HepG2 (cell line): ENCODE results near the gene FAM3B. TPM values are rescaled to one million over a fixed set of nuclear protein-coding genes. Genes with fewer than 3 reads are reported as not detected.
A peak's percentile ranks its signal among the peaks of the same experiment; 100 is the strongest.

Experiments used
- CEBPB ChIP-seq: IDR thresholded peaks from 2 replicates; pipeline ENCODE4 v1.6.1; 2011; ENCODE audit warnings: low read depth, low read length, improper control_type of control experiment, borderline replicate concordance
- GABPB1 ChIP-seq: IDR thresholded peaks from 2 replicates; pipeline ENCODE4 v1.6.1; 2016; ENCODE audit warnings: mild to moderate bottlenecking, missing genetic modification reagents, moderate library complexity, missing compliant biosample characterization
- HBP1 ChIP-seq: IDR thresholded peaks from 2 replicates; pipeline ENCODE4 v1.6.1; 2016; ENCODE audit warnings: low read depth, control low read depth
- HHEX ChIP-seq: IDR thresholded peaks from 2 replicates; pipeline ENCODE4 v1.6.1; 2016; ENCODE audit warnings: control low read depth
- MED8 ChIP-seq: sonication (generic); formaldehyde crosslinking; IDR thresholded peaks from 2 replicates; pipeline ENCODE4 v1.8.1; 2023; ENCODE audit warnings: mild to moderate bottlenecking, missing genetic modification reagents; ENCODE audit not compliant: insufficient replicate concordance
- NR3C1 ChIP-seq: sonication (generic); formaldehyde crosslinking; IDR thresholded peaks from 2 replicates; pipeline ENCODE4 v1.4.0; 2020; ENCODE audit warnings: missing genetic modification reagents
- SALL2 ChIP-seq: sonication (generic); formaldehyde crosslinking; IDR thresholded peaks from 2 replicates; pipeline ENCODE4 v1.8.1; 2023; ENCODE audit warnings: mild to moderate bottlenecking, missing genetic modification reagents, inconsistent platforms
- SMAD9 ChIP-seq: sonication (generic); formaldehyde crosslinking; IDR thresholded peaks from 2 replicates; pipeline ENCODE4 v1.5.1; 2020; ENCODE audit warnings: mild to moderate bottlenecking, missing genetic modification reagents
- SOX13 ChIP-seq, 3 experiments: fragments of 450-650 bp in 1 of 3; sonication (generic) in 1 of 3; formaldehyde crosslinking in 1 of 3; IDR thresholded peaks in 2 of 3; conservative IDR thresholded peaks in 1 of 3; 2 replicates each; pipeline versions ENCODE4 v1.5.0 to v1.6.1; 2016 to 2020; ENCODE audit warnings: antibody characterized with exemption in 1 of 3, mild to moderate bottlenecking in 1 of 3, missing compliant biosample characterization in 1 of 3, missing genetic modification reagents in 1 of 3, moderate library complexity in 1 of 3
- STAT5B ChIP-seq: sonication (generic); formaldehyde crosslinking; IDR thresholded peaks from 2 replicates; pipeline ENCODE4 v1.4.0; 2020; ENCODE audit warnings: missing genetic modification reagents
- TCF7 ChIP-seq: sonication (generic); IDR thresholded peaks from 2 replicates; pipeline ENCODE4 v1.6.1; 2016; ENCODE audit warnings: antibody characterized with exemption, low read depth
- UBTF ChIP-seq: sonication (generic); formaldehyde crosslinking; IDR thresholded peaks from 2 replicates; pipeline ENCODE4 v1.4.0; 2020; ENCODE audit warnings: mild to moderate bottlenecking, missing genetic modification reagents
- ZNF296 ChIP-seq: sonication (generic); formaldehyde crosslinking; conservative IDR thresholded peaks from 2 replicates; pipeline ENCODE4 v1.5.0; 2020; ENCODE audit warnings: mild to moderate bottlenecking, missing genetic modification reagents
- ZNF496 ChIP-seq: sonication (generic); formaldehyde crosslinking; IDR thresholded peaks from 2 replicates; pipeline ENCODE4 v1.8.1; 2023; ENCODE audit warnings: mild to moderate bottlenecking, moderate library complexity, missing genetic modification reagents; ENCODE audit not compliant: insufficient replicate concordance
- ZNF710 ChIP-seq: sonication (generic); formaldehyde crosslinking; IDR thresholded peaks from 2 replicates; pipeline ENCODE4 v1.5.0; 2020; ENCODE audit warnings: mild to moderate bottlenecking, missing genetic modification reagents, borderline replicate concordance
- ZNF75D ChIP-seq: sonication (generic); formaldehyde crosslinking; IDR thresholded peaks from 2 replicates; pipeline ENCODE4 v1.8.1; 2023; ENCODE audit warnings: missing genetic modification reagents, mild to moderate bottlenecking, borderline replicate concordance
- polyA plus RNA-seq, 8 experiments: library from polyadenylated mRNA; depleted of rRNA in 3 of 8; stranded (reverse) in 7 of 8; unstranded in 1 of 8; fragments of >200 nt; fragmentation: Illumina TruSeq in 4 of 8; extraction: Trizol in 4 of 8; gene quantifications; 2 replicates each; pipeline versions ENCODE4 v1.2.1 to v1.2.3, GENCODE V29; 2011 to 2016; ENCODE audit warnings: low read depth in 4 of 8, missing spikeins in 1 of 8, mixed read lengths in 1 of 8; ENCODE audit not compliant: insufficient read depth in 1 of 8
- total RNA-seq, 5 experiments: library from RNA; depleted of rRNA; stranded (reverse); fragments of >200 nt; fragmentation: Illumina TruSeq; extraction: Trizol; gene quantifications; 2 replicates each; pipeline ENCODE4 v1.2.3, GENCODE V29; 2016; ENCODE audit warnings: low read depth in 1 of 5

The FAM3B gene
- total and polyA plus RNA-seq, 2 of the 13 experiments (the other 11 are each of a cell fraction or from before 2014, with no cell fraction given), result 46.5 to 62.0 TPM

GRCh38 chr21:41366522-41367151, 50.0 kb downstream of the FAM3B start (continued):
- 0 out of 2 replicates have a peak, but pooled peaks have one; percentile 21 for TF ChIP-seq UBTF (CRISPR knock-in tag)
- no peak for TF ChIP-seq ZNF296
- TF ChIP-seq HBP1 (CRISPR knock-in tag), result no peak
- peak; percentile 24 for TF ChIP-seq MED8
- no peak for TF ChIP-seq ZNF496 (CRISPR knock-in tag)
- no peak for TF ChIP-seq SMAD9 (CRISPR knock-in tag)
- TF ChIP-seq TCF7, result peak; percentile 32; the same call in 1 of the 2 replicates
- no peak for TF ChIP-seq NR3C1 (CRISPR knock-in tag)
- TF ChIP-seq HHEX (CRISPR knock-in tag), result no peak
- TF ChIP-seq SALL2 (CRISPR knock-in tag), result no peak
- no peak for TF ChIP-seq STAT5B (CRISPR knock-in tag)
- peak; percentile 81 for TF ChIP-seq GABPB1 (CRISPR knock-in tag)
- TF ChIP-seq ZNF710 (CRISPR knock-in tag), result no peak
- no peak; the same call in none of the 2 replicates for TF ChIP-seq SOX13 (IDR thresholded peaks at IDR 0.05)
- TF ChIP-seq SOX13 (CRISPR knock-in tag; conservative IDR thresholded peaks at IDR 0.05 in 1 of 2, IDR thresholded peaks at IDR 0.05 in 1 of 2), result peak in 1 of 2 experiments; percentile 67; a peak in 2 of 4 replicates
- peak; percentile 95 for TF ChIP-seq CEBPB
- no peak for TF ChIP-seq ZNF75D (CRISPR knock-in tag)
